ENCODE results near the gene SARDH.
A peak's percentile ranks its signal among the peaks of the same experiment; 100 is the strongest.
"Not testable (repeated sequence)": the region's sequence is repeated elsewhere in the genome, so short reads cannot be mapped to it uniquely, and the experiment has no call there.

The SARDH gene

GRCh38 chr9:133775951-133776905, 38.1 kb upstream of the SARDH start:
- DNase-seq (ENCODE audit: low read depth): no peak

- no peak for DNase-seq (ENCODE audit: low read depth)
Measured at GRCh38 chr9:133775291-133775690, 37.1 kb upstream of the SARDH start.

GRCh38 chr9:133774799-133775198, 36.6 kb upstream of the SARDH start:
- no peak for DNase-seq (ENCODE audit: low read depth)

DNA sequence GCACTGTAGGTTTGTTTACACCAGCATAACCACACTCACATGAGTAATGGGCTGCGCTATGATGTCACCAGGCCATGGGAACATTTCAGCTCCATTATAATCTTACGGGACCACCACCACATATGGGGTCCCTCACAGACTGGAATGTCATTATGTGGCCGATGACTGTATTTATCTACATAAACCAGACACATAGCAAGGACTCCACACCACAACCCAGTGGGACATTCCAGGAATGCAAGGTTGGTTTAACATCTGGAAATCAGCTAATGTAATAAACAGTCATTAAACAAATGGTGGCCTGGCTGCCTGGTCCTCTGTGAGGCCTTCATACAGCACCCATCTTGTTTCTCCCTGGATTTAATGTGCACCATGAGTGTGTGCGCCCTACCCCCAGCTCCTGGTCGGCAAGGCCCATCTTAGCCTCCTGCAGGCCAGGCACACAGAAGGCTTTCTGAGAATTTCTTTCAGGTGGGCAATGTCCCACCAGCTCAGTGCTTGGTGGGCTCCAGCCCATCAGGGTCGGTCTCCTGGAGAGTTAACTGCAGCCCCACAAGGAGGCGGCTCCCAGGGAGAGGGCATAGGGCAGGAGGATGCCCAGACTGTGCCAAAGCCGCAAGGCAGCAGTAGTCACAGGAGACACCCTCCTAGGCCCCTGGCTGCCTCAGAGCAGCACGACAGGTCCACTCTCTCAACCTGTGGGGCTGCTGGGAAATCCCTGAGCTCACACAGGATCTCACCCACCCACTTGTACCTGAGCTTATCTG, 35.9 kb upstream of the SARDH start:
- DNase-seq (ENCODE audit: low read depth): peak; percentile 55

- DNase-seq (ENCODE audit: low read depth): no peak
Measured at GRCh38 chr9:133772581-133772980, 34.4 kb upstream of the SARDH start.

- DNase-seq (ENCODE audit: low read depth): no peak
Measured at GRCh38 chr9:133771486-133772482, 33.6 kb upstream of the SARDH start.

GRCh38 chr9:133770076-133770777, 32.1 kb upstream of the SARDH start:
- DNase-seq (ENCODE audit: low read depth): no peak

DNA sequence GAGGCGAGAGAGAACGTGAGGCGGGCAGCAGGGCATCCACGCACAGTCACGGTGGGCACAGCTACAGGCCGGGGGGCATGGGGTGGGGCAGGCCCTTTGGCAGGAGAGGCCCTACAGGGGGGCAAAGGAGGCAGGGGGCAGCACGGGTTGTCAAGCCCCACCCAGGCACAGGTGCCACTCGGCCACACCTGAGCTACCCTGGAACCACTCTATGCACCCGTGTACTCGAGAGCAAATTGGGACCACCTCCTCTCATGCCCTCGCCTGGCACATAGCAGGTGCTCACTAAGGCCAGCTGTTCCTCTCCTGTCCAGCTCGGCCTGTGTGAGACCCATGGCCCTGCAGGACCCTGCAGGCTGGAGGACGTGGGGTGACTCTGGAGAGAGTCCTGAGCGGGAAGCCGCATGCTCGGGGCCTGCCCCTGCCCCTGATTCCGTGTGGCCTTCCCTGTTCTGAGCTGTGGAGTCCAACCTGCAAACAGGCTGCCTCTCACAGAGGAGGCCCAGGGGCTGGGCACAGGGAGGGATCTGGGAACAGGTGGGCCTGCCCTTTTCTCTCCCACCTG, 31.4 kb upstream of the SARDH start:
- no peak for DNase-seq (ENCODE audit: low read depth)

GRCh38 chr9:133768859-133769510, 30.8 kb upstream of the SARDH start:
- no peak for DNase-seq (ENCODE audit: low read depth)

DNA sequence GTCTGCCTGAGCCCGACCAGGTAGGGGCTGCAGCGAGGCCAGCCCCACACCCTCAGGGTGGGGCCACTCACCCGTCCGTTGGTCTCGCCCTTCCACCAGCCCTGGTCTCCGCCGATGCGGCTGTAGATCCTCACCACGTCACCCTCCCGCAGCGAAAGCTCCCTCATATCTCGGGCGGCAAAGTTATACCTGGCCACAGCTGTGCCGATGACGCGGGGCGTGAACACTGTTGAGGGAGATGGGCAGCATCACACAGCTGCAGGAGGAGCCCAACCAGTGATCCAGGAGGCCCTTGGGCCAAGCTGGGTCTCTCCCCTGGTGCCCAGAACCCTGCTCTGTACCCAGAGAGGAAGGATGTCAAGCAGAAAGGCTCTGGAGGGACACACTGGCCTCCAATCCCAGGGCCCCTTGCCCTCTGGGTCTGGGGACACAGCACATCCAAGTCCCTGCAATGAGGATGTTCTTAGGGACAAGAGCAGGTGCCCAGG, 30.3 kb upstream of the SARDH start:
- no peak for DNase-seq (ENCODE audit: low read depth)

- no peak for DNase-seq (ENCODE audit: low read depth)
Measured at GRCh38 chr9:133767625-133768024, 29.5 kb upstream of the SARDH start.

- DNase-seq (ENCODE audit: low read depth): no peak
Measured at GRCh38 chr9:133767008-133767407, 28.9 kb upstream of the SARDH start.

GRCh38 chr9:133766234-133766633, 28.1 kb upstream of the SARDH start:
- not testable (repeated sequence) for DNase-seq (ENCODE audit: low read depth)

- DNase-seq (ENCODE audit: low read depth): peak; percentile 65
Measured at GRCh38 chr9:133763272-133764183, 25.4 kb upstream of the SARDH start.

DNA sequence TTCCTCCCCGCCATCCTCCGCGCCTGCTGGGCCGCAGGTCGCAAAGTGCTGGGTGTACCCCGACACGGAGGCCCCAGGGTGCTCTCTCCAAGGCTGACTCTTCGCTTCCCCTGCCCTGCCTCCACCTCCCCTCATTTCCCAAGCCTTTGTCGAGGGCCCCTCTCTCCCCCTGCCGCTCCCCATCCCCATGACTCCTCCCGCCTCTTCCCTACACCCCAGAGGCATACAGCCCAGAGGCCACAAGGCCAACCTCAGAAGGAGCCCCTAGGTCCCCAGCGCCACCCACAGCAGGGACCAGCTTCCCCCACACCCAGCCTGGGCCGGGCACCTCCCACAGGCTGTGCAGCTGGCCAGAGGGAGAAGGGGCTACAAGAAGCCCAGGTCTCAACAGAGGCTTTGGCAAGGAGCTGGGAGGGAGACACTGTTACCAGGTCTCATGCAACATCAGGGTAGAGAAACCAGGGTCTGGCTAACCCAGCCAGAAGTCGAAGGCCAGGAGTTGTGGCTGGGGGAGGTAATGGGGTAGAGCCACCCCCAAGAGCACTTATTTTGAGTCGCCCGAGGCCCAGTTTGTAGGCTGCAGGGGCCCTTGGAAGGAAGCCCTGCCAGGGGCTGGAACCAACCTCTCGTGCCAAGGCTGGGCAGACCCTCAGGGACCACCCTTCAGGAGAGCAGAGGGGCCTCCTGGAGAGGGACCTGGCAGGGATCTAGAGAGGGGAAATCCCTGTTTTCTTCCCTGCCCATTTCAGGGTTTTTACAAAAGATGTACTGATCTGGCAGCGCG, 24.5 kb upstream of the SARDH start:
- DNase-seq (ENCODE audit: low read depth): no peak

DNA sequence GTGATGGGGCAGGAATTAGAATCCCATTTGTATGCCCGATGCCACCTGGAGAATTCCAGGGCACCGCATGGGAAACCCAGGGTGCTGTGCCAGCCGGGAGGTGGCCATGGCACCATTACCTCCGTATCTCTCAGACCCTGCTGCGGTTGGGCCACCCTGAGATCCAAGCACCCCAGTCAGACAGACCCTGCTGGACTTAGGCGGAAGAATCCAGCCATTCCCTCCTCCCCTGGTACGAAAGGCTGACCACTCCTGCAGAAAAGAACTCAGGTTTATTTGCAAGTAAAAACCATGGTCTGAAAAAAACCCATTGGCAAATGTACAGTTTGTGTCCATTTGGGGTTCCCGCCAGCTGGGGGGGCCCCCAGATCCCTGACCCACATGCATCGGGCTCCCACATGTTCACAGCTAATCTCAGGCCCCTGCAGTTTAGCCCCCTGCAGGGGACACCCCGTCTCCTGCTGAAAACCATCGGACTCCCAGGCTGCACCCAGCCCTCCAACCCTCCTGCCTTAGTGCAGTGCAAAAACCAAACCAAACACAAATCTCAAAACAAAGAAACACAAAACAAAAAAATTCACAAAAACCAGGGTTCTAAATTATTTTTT, 23.6 kb upstream of the SARDH start:
- DNase-seq (ENCODE audit: low read depth): no peak

DNA sequence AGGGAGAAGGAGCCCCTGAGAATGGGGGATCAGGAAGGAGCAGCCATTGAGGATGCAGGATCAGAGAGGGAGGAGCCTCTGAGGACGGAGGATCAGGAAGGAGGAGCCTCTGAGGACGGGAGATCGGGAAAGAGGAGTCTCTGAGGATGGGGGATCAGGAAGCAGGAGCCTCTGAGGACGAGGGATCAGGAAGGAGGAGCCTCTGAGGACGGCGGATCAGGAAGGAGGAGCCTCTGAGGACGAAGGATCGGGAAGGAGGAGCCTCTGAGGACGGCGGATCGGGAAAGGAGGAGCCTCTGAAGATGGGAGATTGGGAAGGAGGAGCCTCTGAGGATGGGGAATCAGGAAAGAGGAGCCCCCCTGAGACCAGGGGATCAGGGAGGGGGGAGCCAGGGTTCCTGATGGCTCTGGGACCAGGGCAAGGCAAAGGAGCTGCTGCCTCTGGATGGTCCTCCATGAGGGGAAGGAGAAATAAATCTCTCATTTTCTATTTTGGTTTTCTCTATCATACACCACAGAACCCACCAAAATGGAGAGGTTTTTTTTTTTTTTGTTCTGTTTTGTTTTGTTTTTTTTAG, 22.6 kb upstream of the SARDH start:
- DNase-seq (ENCODE audit: low read depth): no peak

All from EH (cell line).